Fibroblast of mammary gland (primary cell): ENCODE data around the gene CCDC102B.
"Not testable (repeated sequence)": the region's sequence is repeated elsewhere in the genome, so short reads cannot be mapped to it uniquely, and the experiment has no call there.

ENCODE experiments used
- DNase-seq: peaks from one replicate; pipeline ENCODE4 v3.0.0-alpha.2; 2010; ENCODE audit warnings: low read depth
- H3K4me3 ChIP-seq: 2 replicates; pipeline ENCODE4 v1.5.1; 2011; ENCODE audit warnings: low read depth, mild to moderate bottlenecking, low read length, moderate library complexity; ENCODE audit not compliant: control insufficient read depth
- CTCF ChIP-seq: conservative IDR thresholded peaks from 2 replicates; pipeline ENCODE4 v1.5.1; 2011; ENCODE audit warnings: low read depth, low read length, inconsistent platforms; ENCODE audit not compliant: control insufficient read depth, insufficient read depth

The CCDC102B gene

GRCh38 chr18:68854786-68855391 lies 57.0 kb downstream of the CCDC102B start:
- no peak for TF ChIP-seq CTCF
- no peak overlapping the region for H3K4me3 ChIP-seq
- DNase-seq: no peak

- DNase-seq: no peak
- H3K4me3 ChIP-seq: no peak overlapping the region
- TF ChIP-seq CTCF: no peak
These were observed 57.6 kb downstream of the CCDC102B start for GRCh38 chr18:68855491-68855890.

GRCh38 chr18:68861365-68861764 lies 63.5 kb downstream of the CCDC102B start:
- no peak for DNase-seq
- no peak for TF ChIP-seq CTCF
- no peak overlapping the region for H3K4me3 ChIP-seq

- TF ChIP-seq CTCF: no peak
- DNase-seq: no peak
- H3K4me3 ChIP-seq: no peak overlapping the region
These were observed 67.1 kb downstream of the CCDC102B start for GRCh38 chr18:68865021-68865420.

- DNase-seq: no peak
- no peak overlapping the region for H3K4me3 ChIP-seq
- TF ChIP-seq CTCF: no peak
These were observed 67.6 kb downstream of the CCDC102B start for GRCh38 chr18:68865503-68865902.

GRCh38 chr18:68873003-68873402 lies 75.1 kb downstream of the CCDC102B start:
- DNase-seq: no peak
- no peak for TF ChIP-seq CTCF
- no peak overlapping the region for H3K4me3 ChIP-seq

GRCh38 chr18:68874361-68874760 lies 76.5 kb downstream of the CCDC102B start:
- no peak overlapping the region for H3K4me3 ChIP-seq
- peak; percentile 26 for DNase-seq
- TF ChIP-seq CTCF: no peak

GRCh38 chr18:68879947-68880346 lies 82.1 kb downstream of the CCDC102B start:
- DNase-seq, H3K4me3 ChIP-seq: not testable (repeated sequence)
